Skeletal muscle satellite cell (primary cell): ENCODE results near the gene GRAMD1B. TPM values are rescaled to one million over a fixed set of nuclear protein-coding genes. Genes with fewer than 3 reads are reported as not detected.
A peak's percentile ranks its signal among the peaks of the same experiment; 100 is the strongest.

Experiments
- H3K27me3 ChIP-seq: 2 replicates; pipeline ENCODE4 v1.7.0; 2013; ENCODE audit warnings: low read length; ENCODE audit not compliant: control insufficient read depth, insufficient read depth
- H3K36me3 ChIP-seq: 2 replicates; pipeline ENCODE4 v1.7.0; 2013; ENCODE audit warnings: mild to moderate bottlenecking, control low read depth, low read length; ENCODE audit not compliant: insufficient read depth
- H3K4me1 ChIP-seq: 2 replicates; pipeline ENCODE4 v1.7.0; 2013; ENCODE audit warnings: low read length; ENCODE audit not compliant: control insufficient read depth, insufficient read depth
- H3K4me2 ChIP-seq: 2 replicates; pipeline ENCODE4 v1.7.0; 2013; ENCODE audit warnings: mild to moderate bottlenecking, low read length
- H3K4me3 ChIP-seq: 2 replicates; pipeline ENCODE4 v1.7.0; 2013; ENCODE audit warnings: low read length
- H3K9ac ChIP-seq: 2 replicates; pipeline ENCODE4 v1.7.0; 2013; ENCODE audit warnings: mild to moderate bottlenecking, low read depth, low read length, moderate library complexity
- H3K9me3 ChIP-seq: replicated peaks from 2 replicates; pipeline ENCODE4 v1.7.0; 2013; ENCODE audit warnings: mild to moderate bottlenecking, control low read depth, low read length
- total RNA-seq: library from RNA; depleted of rRNA; stranded (reverse); fragments of >200 nt; gene quantifications from 2 replicates; pipeline ENCODE4 v1.2.3, GENCODE V29; 2012; rRNA removed

Gene GRAMD1B
- 0.25 and 1.5 TPM in 2 replicates for total RNA-seq

DNA sequence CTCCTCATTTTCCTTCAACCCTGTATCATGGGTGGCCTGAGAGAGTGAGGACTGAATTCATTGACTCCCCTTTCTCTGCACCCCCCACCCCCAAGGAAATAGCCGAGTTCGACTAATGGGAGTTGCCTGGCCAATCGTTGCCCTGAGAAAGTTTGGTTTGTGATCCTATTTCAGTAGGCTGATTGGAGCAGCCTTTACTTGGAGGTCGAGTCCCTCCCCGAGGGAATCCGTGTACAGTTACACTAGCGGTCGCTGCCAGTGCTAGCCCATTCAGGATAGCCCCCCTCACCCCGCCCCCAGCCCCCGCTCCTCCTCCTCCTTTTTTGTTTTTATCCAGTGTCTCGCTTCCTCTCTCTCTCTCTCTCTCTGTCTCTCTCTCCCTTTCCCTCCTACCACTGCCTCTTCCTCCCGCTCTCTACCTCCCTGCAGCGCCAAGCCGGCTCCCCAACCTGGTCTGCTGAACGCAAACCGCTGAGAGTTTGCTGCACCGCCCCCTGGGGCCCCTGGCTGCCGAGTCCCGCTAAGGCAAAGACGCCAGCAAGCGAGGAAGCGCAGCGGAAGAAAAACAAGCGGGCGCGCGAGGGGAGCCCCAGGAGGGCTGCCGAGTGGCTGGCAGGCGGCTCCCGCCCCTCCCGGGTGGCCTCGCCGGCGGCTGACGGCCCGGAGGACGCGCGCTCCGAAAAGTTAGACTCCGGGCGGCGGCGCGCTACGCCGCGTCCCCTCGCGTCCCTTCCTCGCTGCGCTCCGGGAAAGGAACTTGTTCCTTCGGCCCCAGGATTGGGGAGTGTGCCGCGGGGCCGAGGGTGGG lies at the start of gene GRAMD1B:
TSS of gene GRAMD1B (plus strand) at position 357 of the 808 bp plus-strand sequence. CDS start 524 bp downstream, outside the sequence.
- Histone ChIP-seq H3K9me3 (no peaks in the 10 kb centered on the region), H3K36me3 (no peaks in the 10 kb centered on the region), H3K4me1 (peaks cover 17% of the 10 kb centered on the region), H3K27me3 (peaks cover 17% of the 10 kb centered on the region), H3K9ac (peak within 1 kb of the TSS; percentile 77), H3K4me3 (peak within 1 kb of the TSS; percentile 78), H3K4me2 (peak within 1 kb of the TSS; percentile 93)

DNA sequence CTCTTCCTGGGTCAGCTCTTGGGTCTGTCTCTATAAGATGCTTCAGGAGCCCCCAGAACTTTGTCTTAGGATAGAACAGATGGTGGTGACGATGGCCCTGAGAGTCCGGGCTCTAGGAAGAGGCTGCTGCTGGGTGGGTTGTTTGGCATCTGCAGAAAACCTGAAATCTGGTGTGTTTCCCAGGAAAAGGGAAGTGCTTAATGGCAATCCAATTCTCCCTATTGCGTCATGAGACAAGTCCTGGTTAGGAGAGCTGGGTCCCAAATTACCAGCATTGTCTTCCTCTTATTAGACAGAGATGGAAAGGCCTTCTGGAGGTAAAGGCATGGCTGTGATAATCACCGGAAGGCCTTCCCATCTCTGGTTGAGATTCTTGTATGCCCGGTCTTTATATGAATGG lies 48.9 kb upstream of the GRAMD1B start:
- H3K27me3 ChIP-seq = peaks cover 67% of the 10 kb centered on the region
- H3K4me2 ChIP-seq = no peak overlapping the region
- H3K4me3 ChIP-seq = no peak overlapping the region
- H3K36me3 ChIP-seq = no peaks in the 10 kb centered on the region
- no peak overlapping the region for H3K9ac ChIP-seq
- no peaks in the 10 kb centered on the region for H3K4me1 ChIP-seq
- H3K9me3 ChIP-seq = no peaks in the 10 kb centered on the region

DNA sequence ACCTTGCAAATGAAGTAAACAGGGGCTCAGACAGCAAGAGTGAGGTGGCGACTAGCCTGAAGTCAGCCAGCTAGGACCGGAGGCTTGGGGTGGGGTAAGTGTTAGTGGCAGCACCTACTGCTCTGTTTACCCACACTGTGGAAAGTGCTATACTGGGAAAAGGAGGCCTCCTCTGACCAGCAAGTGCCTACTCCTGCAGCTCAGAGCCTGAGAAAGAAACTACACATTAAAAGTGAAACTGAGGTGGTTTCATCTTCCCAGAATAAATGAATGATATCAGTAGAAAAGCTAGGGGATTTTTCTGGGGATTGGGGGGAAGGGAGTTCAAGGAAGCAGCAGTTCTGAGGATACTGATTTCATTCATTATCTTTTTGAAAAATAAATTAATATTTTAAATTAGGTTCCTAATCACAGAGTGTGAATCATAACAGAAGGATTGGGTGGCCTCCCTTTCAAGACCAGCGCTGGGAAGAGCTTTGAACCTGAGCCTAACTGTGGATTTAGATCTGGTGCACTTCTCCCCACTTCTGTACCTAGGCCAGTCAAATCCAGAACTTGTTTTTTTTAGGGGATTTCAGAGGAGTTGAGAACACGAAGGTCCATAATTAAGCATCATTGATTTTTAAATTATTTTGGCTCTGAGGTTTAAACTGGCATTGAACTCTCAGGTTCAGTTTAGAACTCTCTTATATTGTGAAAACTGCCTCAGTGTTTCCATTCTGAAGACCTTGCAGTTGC lies 48.1 kb upstream of the GRAMD1B start:
- Histone ChIP-seq H3K4me2 (no peak overlapping the region), H3K27me3 (peaks cover 59% of the 10 kb centered on the region), H3K4me1 (no peaks in the 10 kb centered on the region), H3K36me3 (no peaks in the 10 kb centered on the region), H3K9ac (no peak overlapping the region), H3K9me3 (no peaks in the 10 kb centered on the region), H3K4me3 (no peak overlapping the region)

DNA sequence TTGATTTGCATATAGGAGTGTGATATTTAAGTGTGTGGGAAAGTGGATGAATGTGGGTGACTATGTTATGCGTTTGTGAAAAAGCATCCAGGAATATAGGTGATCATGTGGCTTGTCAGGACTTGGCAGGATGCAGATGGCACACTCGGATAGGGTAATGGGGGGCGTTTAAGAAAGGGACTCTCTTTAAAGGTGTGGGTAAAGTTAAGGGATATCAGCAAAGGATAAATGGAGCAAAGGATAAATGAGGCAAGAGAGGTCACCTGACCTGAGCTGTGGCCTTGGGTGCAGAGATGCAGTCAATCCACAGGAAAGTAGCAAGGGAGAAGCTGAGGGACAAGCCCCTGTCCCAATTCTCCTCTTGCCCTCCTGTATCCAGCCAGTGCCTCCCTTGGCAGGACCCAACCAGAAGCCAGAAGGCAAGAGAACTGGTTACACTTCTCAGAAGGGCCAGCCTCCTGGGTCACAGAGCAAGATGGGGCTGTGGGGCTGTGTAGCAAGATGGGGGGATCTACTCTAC lies 47.5 kb upstream of the GRAMD1B start:
- Histone ChIP-seq H3K4me1 (no peaks in the 10 kb centered on the region), H3K4me3 (no peak overlapping the region), H3K36me3 (no peaks in the 10 kb centered on the region), H3K27me3 (peaks cover 53% of the 10 kb centered on the region), H3K9ac (no peak overlapping the region), H3K9me3 (no peaks in the 10 kb centered on the region), H3K4me2 (no peak overlapping the region)

DNA sequence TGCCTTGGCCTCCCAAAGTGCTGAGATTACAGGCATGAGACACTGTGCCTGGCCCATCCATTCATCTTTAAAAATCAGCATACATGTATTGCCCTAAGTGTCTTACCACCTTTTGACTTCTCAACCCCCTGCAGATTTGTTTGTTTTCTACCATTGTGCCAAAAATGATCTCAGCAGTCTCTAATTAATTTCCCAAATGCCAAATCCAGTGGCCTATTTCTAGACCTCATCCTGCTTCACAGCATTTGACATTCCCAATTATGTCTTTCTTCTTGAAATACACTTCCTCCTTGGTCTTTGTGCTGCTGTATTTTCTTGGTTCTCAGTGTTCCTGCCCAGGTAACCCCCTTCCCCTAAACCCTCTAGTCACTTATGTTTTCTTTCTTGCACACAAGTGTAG lies 46.0 kb upstream of the GRAMD1B start:
- peaks cover 38% of the 10 kb centered on the region for H3K27me3 ChIP-seq
- no peaks in the 10 kb centered on the region for H3K36me3 ChIP-seq
- H3K9ac ChIP-seq = no peak overlapping the region
- H3K4me2 ChIP-seq = no peak overlapping the region
- H3K4me1 ChIP-seq = no peaks in the 10 kb centered on the region
- H3K9me3 ChIP-seq = no peaks in the 10 kb centered on the region
- H3K4me3 ChIP-seq = no peak overlapping the region

DNA sequence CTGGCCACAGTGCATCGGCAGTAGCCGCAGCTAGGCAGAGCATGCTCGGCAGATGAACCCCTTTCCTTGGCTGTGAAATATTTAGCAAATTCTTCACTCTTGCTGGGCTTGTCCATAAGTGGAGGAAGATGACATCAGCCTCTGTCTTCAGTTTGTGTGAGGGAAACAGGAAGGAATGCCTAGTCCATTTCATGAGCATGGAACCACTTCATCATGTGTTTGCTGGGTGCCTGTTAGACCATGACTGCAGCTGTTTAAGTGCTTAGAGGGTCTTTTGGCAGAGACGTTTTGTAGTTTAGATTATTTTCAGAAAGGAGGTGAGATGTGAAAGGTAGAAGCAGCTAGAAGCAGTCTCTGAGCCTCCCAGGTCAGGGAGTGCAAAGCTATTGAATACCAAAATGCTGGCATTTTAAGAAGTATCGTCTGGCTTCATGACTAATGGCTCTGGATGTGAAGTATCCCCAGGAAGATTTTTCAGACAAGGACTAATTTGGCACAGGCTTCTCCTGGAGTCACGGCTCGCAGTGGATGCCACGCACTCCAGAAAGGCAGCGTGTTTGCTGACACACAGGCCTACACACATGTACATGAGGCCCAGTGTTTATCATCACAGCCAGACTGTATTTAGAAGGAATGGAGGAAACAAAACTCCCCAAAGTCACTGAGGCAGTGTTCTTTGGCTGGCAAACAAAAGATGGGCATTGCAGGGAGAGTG lies 43.1 kb upstream of the GRAMD1B start:
- no peaks in the 10 kb centered on the region for H3K36me3 ChIP-seq
- no peaks in the 10 kb centered on the region for H3K4me1 ChIP-seq
- no peaks in the 10 kb centered on the region for H3K9me3 ChIP-seq
- H3K27me3 ChIP-seq = peaks cover 35% of the 10 kb centered on the region
- no peak overlapping the region for H3K4me3 ChIP-seq
- no peak overlapping the region for H3K4me2 ChIP-seq
- H3K9ac ChIP-seq = no peak overlapping the region

DNA sequence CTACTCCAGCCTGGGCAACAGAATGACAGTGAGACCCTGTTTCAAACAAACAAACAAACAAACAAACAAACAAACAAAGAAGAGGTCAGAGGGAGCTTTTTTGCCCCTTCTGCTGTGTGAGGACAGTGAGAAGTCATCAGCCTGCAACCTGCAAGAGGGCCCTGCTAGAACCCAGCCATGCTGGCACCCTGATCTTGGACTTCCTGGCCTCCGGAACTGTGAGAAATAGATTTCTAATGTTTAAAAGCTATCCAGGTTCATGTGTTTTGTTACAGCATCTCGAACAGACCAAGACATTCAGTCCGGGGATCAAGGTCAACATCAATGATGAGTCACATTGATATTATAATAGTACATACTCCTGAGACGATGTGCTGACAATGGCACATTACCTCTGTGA lies 41.4 kb upstream of the GRAMD1B start:
- Histone ChIP-seq H3K9me3 (no peaks in the 10 kb centered on the region), H3K4me1 (no peaks in the 10 kb centered on the region), H3K4me2 (no peak overlapping the region), H3K27me3 (peaks cover 40% of the 10 kb centered on the region), H3K4me3 (no peak overlapping the region), H3K36me3 (no peaks in the 10 kb centered on the region), H3K9ac (no peak overlapping the region)

DNA sequence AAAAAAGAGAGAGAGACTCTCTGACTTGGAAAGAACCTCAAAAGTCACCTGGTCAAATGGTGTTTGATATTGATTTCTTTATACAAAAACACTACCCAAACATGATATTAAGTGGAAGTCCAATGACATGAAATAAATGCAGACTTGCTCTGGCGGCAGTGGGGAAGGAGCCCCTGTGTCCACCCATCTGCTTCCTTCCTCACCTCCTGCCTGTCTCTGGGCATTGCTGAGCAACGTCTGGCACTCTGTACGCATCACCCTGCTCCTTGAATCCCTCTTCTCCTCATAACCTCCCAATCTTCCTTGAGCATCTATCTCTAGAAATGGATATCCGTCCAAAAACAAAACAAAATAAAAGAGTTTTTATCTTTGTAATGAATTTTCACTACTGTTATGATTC lies 39.9 kb upstream of the GRAMD1B start:
- H3K4me2 ChIP-seq = no peak overlapping the region
- H3K9ac ChIP-seq = no peak overlapping the region
- no peak overlapping the region for H3K4me3 ChIP-seq
- H3K36me3 ChIP-seq = no peaks in the 10 kb centered on the region
- peaks cover 44% of the 10 kb centered on the region for H3K27me3 ChIP-seq
- H3K4me1 ChIP-seq = no peaks in the 10 kb centered on the region
- no peaks in the 10 kb centered on the region for H3K9me3 ChIP-seq

DNA sequence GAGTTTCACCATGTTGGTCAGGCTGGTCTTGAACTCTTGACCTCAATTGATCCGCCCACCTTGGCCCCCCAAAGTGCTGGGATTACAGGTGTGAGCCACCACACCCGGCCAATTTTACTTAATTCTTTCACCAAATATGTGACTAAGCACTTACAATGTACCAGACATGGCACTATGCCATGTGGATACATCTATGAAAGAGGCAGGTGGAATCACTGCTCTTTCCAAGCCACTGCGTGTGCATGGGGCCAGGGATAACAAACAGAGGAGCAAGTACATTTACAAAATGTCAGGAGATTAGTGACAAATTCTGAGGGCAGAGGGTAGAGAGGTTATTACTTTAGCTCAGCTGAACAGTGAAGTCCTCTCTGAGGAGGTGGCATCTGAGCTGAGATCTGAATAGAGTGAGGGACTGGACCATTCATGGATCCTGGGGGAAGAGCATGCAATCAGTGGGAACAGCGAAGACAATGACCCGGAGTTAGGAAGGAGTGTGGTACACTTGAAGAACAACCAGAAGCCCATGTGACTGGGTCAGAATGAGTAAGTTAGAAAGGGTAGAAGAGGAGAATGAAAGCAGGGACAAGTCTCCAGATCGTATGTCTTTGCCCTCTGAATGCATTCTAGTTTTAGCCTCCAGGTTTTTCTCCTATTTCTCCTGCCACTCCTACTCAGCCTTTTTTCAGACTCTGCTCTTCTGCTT lies 38.3 kb upstream of the GRAMD1B start:
- no peak overlapping the region for H3K9ac ChIP-seq
- no peaks in the 10 kb centered on the region for H3K36me3 ChIP-seq
- no peak overlapping the region for H3K4me3 ChIP-seq
- no peaks in the 10 kb centered on the region for H3K9me3 ChIP-seq
- peaks cover 42% of the 10 kb centered on the region for H3K27me3 ChIP-seq
- no peaks in the 10 kb centered on the region for H3K4me1 ChIP-seq
- H3K4me2 ChIP-seq = no peak overlapping the region

DNA sequence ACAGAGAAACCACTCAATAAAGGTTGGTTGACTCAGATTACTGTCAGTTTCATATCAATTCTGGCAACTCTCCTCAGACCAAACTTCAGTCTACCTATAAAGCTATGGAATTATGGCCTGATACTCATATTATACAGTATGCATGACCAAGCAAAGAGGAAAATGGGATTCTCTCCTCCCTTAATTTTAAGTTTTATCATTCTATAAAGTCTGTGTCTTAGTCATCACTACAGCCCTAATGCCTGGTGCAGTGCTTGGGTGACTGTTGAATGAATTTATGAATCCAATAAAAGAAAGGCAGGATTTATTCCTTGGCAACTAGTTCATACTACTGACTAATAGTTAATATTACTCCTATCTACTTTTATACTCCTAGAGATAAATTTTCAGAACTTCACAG lies 37.6 kb upstream of the GRAMD1B start:
- Histone ChIP-seq H3K27me3 (peaks cover 42% of the 10 kb centered on the region), H3K9ac (no peak overlapping the region), H3K4me3 (no peak overlapping the region), H3K9me3 (no peaks in the 10 kb centered on the region), H3K4me1 (no peaks in the 10 kb centered on the region), H3K4me2 (no peak overlapping the region), H3K36me3 (no peaks in the 10 kb centered on the region)

DNA sequence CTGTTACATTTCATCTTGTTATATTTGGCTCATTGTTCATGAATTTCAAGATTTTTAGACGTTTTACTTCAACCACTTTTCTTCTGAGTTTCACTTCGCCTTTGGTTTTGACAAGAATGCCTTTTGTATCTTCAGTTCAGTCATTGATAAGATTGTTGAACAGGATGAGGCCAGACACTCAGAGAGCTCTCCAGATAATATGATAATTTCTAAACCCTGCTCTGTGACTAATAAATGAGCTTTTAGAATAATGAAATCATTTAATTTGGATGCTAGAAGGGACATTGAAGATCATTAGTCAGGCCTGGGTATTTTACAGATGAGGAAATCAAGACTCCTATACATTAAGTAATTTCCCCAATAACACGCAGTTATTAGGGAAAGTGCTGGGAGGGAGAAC lies 37.2 kb upstream of the GRAMD1B start:
- H3K4me3 ChIP-seq = no peak overlapping the region
- peaks cover 42% of the 10 kb centered on the region for H3K27me3 ChIP-seq
- H3K9me3 ChIP-seq = no peaks in the 10 kb centered on the region
- H3K36me3 ChIP-seq = no peaks in the 10 kb centered on the region
- H3K4me2 ChIP-seq = no peak overlapping the region
- H3K4me1 ChIP-seq = no peaks in the 10 kb centered on the region
- H3K9ac ChIP-seq = no peak overlapping the region
